Left lobe of liver (tissue), 2 donors: ENCODE results near the gene XRN2. TPM values are rescaled to one million over a fixed set of nuclear protein-coding genes. Genes with fewer than 3 reads are reported as not detected.

Experiments used
- ATAC-seq: fragments of 200-7000 bp; cut with Tn5 transposase; one replicate; pipeline ENCODE4 v1.9.1; 2020; ENCODE audit warnings: mild to moderate bottlenecking, moderate library complexity
- DNase-seq: peaks from one replicate; pipeline ENCODE4 v3.0.0-alpha.2; 2020; ENCODE audit warnings: low spot score
- total RNA-seq: library from RNA; stranded (reverse); gene quantifications from one replicate; pipeline ENCODE4 v1.2.1, GENCODE V29; 2021
- donor health status: DM: no; HTN: no; CAD: no; lungs with moderate emphysema.
- donor health status: DM: no; HTN: yes; CAD: no.

XRN2 gene
- total RNA-seq, 1 donor from 2014 or later = 18.4 TPM

DNA sequence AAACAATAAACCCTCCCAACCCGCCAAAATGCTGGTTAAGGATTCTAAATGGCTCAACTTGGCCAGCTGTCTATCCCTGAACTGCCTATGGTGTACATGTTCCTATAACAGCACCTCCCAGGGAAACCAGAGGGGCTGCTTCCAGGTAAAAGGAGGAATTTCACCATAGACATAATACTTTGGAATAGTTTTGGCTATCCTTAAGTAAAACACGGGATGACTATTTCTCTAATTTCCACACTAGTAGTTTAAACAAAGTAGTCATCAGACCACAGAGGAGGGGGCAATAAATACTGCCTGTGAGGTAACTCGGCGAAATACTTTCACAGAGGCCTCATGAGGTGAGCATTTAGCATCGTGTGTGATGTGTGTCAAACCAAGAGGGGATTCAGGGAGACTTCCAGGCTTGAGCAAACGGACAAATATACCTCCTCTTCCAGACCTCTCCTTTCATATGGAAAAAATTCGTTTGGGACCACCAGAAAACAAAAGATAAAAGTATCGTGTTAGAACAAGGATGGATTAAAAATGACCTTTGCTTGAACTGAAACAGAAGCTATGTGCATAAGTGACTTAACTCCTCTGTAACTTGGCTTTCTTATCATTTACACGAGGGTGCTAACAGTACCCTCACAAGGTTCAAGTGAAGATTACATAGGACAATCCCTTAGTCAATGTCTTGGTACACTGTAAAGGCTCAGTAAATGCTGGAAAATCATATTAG is 1.0 kb upstream of the XRN2 start:
- ATAC-seq (no peak), DNase-seq (no peak)

DNA sequence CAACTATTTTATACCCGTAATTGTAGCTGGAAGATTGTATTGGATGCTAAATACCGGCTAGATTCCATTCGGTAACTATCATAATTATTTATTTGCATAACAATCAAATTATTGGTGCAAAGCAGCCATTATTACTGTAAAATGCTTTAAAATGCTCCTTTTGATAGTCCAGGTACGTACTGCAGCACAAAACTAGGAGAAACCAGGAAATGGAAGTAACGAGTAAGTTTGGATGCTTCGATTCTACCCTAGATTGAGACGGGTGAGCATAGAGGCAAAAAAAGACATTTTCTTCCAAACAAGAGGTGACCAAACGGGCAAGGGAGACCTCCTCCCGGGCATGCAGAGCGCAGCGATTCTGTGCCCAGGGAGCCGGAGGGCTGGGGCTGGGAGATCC is 469 bp upstream of the XRN2 start:
- peak; percentile 52 for ATAC-seq
- no peak for DNase-seq

- DNase-seq (no peak), ATAC-seq (no peak)
These were observed 898 bp downstream of the XRN2 start for GRCh38 chr20:21303872-21304586.

- no peak for DNase-seq
- ATAC-seq = no peak
These were observed 5.2 kb downstream of the XRN2 start for GRCh38 chr20:21308340-21308739.

GRCh38 chr20:21309678-21310467 is 6.7 kb downstream of the XRN2 start:
- DNase-seq (no peak), ATAC-seq (no peak)

DNA sequence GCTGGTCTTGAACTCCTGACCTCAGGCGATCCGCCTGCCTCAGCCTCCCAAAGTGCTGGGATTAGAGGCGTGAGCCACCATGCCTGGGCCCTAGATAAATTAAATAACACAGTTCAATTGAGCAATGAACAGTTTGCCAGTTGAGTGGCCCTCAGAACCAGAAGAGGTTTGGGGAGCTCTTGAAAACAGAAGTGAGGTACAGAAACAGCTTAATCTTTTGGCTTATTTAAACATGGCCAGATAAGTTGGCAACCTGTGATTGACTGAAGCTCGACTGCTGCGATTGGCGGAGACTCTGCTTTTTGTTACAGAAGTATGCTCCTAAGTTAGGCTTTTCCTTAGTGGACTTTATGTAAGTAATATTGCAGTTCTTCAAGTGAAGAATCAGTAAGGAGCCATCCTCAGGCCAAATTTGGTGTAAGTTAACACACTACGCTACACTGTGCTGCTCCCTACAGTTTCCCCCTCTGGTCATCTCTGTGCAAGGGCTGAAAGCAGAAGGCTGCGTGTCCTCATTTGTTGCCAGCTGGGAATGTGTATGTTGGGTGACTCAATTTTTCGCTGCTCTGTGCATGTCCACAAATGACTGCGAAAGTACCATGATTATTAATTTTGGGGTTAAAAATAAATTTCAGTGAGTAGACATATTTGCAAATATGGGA is 9.8 kb downstream of the XRN2 start:
- DNase-seq (no peak), ATAC-seq (no peak)

- peak; percentile 39 for ATAC-seq
- no peak for DNase-seq
These were observed 12.0 kb downstream of the XRN2 start for GRCh38 chr20:21315138-21315537.

- no peak for DNase-seq
- ATAC-seq = no peak
These were observed 19.1 kb downstream of the XRN2 start for GRCh38 chr20:21322083-21322710.

DNA sequence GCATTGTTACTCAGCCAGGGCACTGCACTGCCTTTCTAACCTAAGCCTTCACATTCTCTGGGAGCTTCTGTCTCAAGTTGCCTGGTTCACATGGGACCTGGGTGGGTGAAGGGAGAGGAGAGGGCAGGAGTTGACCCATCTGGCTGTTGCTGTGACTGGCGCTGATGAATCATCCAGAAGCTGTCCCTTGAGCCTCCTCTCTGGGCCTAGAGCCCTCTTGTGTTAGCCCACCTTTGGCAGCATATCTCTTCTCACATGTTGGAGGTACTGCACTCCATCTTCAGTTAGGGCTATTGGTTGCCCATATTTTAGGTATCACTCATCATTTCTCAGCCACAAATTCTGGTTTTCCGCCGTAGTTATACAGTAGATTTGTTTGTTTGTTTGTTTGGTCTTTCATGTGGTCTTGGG is 19.8 kb downstream of the XRN2 start:
- no peak for ATAC-seq
- no peak for DNase-seq

GRCh38 chr20:21323640-21324039 is 20.5 kb downstream of the XRN2 start:
- peak; percentile 45 for ATAC-seq
- no peak for DNase-seq

DNA sequence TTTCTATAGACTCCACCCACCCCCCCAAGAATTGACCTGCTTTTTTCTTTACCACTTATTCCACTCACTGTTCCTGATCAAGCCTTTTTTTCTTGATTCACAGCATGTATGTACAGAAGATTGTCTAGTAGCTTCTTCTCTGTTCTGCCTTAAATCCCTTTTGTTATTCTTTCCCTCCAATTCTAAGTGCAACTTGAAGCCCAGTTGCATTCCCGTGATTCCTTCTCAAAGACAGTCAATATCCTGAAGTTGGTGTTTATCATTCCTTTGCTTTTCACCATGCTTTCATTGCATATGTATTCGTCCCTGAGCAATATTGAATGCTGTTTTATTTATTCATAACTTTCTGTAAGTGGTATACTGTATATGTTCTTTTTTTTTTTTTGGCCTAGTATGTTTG is 21.0 kb downstream of the XRN2 start:
- ATAC-seq (no peak), DNase-seq (no peak)

DNA sequence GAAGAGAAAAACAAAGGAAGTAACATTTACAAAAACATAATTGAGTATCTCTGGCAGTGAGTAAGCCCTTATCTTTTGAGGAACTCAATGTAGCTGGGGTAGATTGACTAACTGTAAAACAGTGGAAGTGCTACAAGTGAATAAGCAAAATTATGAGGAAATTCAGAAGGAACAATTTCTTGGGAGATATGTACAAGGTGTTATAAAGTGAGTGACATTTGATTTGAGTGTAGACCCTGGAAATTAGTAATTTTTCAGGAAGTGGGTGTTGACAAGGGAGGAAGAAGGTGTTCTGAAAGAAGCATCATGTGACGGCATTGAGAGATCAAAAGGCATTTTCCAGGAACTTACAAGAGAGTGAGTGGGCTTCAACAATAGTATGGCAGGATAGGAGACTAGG is 22.2 kb downstream of the XRN2 start:
- DNase-seq (no peak), ATAC-seq (peak; percentile 35)

DNA sequence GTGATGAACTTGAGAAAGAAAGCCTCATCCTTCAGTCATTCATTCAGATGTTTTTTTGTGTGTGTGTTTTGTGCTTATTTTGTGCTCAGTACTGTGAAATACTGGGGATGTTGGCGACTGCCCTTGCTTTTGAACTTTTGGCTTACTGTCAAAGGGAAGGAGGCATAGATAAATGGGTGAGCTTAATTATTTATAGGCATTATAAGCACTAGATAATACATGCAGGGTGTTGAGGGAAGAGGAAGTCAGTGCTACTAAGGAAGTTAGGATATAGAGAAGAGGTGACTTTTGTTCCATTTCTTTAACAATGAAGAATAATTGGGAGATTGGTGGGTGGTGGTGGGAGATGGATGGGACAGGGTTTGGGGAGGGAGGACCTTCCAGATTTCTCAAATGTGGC is 23.6 kb downstream of the XRN2 start:
- no peak for DNase-seq

GRCh38 chr20:21336455-21337151 is 33.5 kb downstream of the XRN2 start:
- no peak for ATAC-seq
- DNase-seq = no peak

More for the DNA sequence above, 23.6 kb downstream of the XRN2 start:
- ATAC-seq = peak; percentile 74

GRCh38 chr20:21338291-21338690 is 35.2 kb downstream of the XRN2 start:
- DNase-seq = no peak
- ATAC-seq = no peak

DNA sequence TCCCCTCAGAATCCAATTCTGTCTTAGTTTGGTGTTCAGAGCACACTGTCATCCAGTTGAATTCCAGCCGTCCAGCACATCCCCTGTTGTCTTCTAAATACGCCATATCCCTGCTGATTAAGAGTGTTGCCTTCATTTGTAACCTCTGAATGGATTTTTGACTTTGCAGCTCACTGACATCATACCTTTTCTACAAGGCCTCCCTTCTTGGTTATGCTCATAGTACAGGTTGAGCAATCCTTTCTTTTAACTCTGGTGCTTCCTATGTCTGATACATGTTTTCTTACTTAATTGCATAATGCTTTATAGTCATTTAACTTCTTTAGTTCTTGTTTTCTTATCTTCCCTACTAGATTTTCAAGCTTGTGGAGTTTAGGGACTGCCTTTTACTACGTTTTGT is 36.4 kb downstream of the XRN2 start:
- ATAC-seq (peak; percentile 88), DNase-seq (no peak)

DNA sequence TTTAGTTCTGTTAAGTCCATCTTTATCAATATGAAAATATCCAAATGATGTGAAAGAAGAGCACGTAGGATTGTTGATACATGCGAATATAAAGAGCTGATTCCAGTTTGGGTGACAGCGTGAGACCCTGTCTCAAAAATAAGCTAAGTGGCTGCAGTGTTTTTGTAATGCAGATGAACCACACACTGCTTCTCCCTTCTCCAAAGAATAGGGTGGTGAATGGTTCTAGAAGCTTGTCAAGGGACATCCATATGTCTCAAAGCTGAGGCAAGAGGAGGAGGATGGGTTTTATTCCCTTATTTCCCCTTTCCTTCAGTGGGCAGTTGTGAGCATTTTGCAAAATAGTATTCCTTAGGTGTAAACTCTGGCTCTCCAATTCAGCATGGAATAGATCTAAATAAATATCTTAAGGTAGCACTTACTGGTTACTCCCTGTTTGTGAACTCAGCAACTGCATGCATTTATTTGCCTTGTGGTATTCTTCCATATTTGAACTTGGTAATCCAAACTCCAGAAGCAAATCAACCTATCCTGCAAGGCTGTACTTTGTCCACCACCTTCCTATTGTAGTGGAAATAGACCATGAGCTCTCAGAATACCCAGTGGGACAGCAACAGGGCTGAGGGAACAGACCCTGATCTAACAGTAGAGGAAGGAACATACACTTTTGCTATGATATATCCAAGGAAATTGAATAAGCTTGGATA is 38.0 kb downstream of the XRN2 start:
- DNase-seq (no peak), ATAC-seq (no peak)

GRCh38 chr20:21342656-21343345 is 39.7 kb downstream of the XRN2 start:
- ATAC-seq = no peak
- no peak for DNase-seq
